Measurements from ENCODE around the gene LZTR1. TPM values are rescaled to one million over a fixed set of nuclear protein-coding genes. Genes with fewer than 3 reads are reported as not detected.

The LZTR1 gene
- 53.1 and 54.4 TPM in 2 replicates for total RNA-seq

DNA sequence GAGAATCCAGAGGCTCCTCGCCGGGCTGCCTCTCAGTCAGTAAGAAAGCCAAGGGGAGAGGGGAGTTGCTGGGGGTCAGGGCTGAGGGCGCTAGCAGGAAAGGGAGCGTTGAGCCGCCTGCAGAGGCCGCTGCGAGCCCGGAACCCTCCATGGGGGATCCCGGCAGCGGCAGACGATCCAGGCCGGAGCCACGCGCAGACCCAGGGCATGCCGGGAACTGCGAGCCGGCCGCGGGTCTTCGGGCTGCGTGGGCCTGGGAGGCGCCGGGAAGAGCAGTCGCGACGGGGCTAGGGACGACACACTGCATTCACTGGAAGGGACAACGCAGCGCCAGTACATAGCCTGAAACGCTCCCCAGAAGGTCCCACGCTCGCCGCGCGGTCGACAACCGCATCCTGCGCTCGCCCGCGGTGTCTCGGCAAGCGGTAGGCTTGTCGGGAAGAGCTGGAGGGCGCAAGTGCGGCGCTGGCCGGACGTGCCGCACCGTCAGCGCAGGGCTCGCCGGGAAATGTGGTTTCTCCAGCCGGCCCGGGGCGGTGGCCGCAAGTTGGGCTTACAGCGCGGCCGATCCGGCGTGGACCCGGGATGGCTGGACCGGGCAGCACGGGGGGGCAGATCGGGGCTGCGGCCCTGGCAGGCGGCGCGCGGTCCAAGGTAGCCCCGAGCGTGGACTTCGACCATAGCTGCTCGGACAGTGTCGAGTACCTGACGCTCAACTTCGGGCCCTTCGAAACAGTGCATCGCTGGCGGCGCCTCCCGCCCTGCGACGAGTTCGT, at the start of gene LZTR1:
TSS of gene LZTR1 (plus strand) at position 511 of the 776 bp plus-strand sequence. CDS start at position 586, 75 bp downstream.

DNA sequence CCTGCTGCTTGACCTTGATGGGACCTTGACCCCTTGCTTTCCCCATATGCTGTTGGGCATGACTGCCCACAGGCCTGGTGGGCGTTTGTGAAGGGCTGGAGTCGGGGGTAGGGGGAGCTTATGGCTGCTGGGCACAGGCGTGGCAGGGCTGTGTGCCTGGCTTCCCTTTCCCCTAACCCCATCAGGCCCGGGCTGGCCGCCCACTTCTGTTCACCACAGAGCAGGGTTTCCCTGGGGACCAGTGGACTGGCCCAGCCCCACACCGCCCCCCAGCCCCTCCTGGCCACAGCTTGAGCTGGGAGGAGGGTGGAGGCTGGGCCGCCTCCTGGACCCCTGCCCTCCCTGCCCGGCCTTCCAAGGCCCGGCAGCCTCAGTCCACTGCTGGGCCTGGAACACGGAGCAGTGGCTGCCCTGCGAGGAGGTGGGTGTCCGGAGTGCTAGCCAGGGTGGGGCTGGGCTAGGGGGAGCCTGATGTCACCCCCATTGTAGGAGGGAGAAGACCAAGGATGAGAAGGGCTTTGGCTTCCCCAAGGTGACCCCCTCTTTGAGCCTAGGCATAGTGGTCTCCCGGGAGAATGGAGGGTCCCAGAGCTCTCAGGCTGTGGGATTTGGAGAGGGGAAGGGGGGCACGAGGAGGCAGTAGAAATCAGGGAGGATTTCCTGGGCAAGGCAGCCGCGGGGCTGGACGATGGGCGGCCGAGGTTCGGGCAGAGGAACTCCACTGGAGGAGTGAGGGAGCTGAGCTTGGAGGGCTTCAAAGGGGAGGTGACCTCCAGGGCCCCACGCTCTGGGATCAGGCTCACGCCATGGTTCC, 15.0 kb upstream of the LZTR1 start, which contains the start of gene AIFM3:
TSS of gene AIFM3 (plus strand) at position 373 of the 814 bp plus-strand sequence. CDS start 690 bp downstream, outside the sequence.

DNA sequence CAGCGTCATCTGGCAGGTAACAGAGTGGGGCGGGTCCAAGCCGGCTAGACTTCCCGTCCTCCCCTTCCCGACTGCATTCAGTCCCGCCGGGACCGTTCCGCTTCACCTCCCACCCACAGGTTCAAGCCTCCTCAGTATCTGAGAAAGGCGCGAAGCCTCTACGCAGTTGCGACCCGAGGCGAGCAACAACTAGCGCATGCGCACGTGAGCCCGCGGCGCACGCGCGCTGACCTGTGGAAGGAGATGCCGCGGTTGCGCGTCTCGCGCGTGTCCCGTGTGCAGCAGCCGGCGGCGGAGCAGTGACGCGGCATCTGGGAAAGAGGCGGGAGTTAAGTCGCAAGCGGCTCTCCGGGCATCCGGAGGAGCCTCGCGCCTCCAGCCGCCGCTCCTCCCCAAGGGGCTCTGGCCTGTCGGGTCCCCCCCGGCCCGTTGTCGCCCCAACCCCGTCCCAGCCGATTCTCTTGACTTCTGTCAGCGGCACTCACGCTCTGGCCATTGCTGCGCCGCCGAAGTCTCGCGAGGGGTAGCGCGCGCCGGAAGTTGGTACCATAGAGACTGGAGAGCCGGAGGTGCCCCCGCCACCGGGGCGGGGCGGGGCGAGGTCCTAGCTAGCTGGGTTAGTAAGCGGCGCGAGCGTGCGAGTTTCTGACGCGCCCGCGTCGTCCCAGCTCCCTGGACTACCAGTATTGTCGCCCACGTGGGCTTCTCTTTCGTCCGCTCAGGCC, 19.7 kb downstream of the LZTR1 start, which contains the start of gene THAP7:
TSS of gene THAP7 (minus strand) at position 518 of the 725 bp plus-strand sequence. CDS start at position 311, 207 bp downstream.

DNA sequence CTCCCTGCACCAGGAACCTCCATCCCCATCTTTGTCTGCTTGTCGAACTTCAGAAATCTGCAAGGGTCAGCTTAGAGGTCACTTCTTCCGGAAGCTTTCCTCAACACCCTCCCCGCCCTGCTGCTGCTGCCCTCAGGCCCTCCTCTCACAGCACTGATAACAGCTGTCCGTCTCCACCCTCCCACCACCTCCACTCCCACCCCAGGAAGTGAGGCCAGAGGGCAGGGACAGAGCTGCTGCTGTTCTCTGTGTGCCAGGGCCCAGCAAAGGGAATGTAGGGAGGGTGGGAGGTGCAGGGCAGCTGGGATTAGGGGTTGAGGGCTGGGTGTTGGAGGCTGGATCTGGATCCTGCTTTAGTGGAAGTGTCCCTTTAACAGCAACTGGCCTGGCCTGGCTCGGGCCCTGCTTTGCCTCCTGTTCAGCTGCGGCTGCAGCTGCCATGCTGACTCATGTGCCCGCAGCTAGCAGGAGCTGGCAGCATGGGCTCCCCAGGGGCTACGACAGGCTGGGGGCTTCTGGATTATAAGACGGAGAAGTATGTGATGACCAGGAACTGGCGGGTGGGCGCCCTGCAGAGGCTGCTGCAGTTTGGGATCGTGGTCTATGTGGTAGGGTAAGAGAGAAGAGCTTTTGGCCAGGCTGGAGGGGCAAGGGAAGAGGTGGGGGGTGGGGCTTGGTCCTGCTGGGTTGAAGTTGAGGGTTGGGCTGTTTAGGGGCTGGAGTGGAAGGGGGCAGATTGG, 32.8 kb downstream of the LZTR1 start, which contains the start of gene P2RX6:
TSS of gene P2RX6 (plus strand) at position 440 of the 740 bp plus-strand sequence. CDS start at position 450, 10 bp downstream.

DNA sequence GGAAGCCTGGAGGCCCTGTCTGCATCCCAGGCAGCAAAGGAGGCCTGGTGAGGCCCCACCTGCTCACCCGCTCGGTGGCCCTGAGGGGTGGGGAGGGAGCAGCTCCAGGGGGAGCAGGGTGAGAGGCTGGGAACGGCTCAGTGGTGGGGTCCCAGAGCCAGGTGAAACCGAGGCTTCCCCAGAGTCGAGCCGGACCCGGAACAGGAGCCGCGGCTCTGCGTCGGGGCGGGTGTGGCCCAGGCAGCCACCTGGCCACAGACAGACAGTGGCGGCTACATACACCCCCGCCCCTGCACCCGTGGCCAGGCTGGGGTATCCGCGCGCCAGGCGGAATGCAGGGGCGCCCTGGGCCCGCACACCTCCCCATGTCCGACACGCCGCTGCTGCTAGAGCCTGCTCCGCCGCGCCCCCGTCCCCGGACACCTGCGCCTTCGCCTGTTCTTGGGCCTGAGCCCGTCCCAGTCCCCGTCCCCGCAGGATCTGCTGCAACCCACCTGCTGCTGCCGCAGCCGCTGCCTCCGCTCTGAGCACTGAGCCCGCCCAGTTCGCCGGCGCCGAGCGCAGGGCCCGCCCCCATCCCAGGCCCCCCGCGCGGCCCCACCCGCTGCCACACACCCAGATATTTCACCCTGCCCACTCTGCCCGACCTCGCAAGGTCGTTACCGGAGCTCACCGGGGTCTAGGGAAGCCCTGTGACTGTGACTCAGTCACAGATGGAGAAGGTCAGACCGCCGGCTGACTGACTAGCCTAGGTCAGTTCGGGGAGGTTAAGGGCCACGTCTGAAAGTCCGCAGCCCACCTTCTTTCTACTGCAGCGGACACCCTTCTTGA, 50.2 kb downstream of the LZTR1 start, which contains the start of gene SLC7A4:
TSS of gene SLC7A4 (minus strand) at position 525 of the 831 bp plus-strand sequence. CDS start 749 bp downstream, outside the sequence.

DNA sequence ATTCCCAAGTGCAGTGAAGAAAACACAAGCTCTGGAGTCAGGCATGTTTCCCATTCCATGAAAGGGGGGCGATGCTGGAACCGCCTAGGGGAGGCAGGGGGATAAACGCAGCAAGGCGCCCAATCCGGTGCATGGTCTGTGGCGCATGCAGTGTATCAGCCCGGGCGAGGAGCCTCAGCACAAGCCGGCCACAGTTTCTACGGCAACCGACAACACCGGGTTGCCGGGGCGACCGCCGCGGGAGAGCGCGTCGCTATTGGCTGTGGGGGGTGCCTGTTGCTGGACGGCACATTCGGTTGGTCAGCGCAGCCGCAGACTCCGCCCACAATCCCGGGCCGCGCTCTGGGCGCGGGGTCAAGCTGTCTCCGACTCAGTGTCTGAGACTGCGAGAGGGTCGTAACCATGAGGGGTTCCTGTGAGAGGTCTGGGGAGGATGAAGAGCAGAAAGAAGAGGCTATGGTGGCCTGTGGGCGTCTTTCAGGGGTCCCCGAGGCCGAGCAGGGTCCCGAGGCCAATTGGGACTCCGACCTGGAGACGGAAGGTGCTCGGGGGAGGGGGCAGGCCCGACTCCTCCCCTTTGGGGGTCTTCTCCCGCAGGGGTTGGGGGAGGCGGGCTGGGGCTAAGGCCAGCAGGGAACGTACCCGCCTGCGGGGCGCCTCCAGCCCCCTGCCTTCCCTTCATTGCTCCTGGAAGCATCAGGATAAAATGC, 63.6 kb downstream of the LZTR1 start, which contains the start of gene LRRC74B:
TSS of gene LRRC74B (plus strand) at position 362 of the 710 bp plus-strand sequence. CDS start at position 403, 41 bp downstream.

Other genes with a start within 250 kb of the LZTR1 start
- not detected in 2 replicates for gene SERPIND1, start 208.2 kb upstream of the LZTR1 start, total RNA-seq
- 37.5 and 42.0 TPM in 2 replicates for gene PI4KA, start 123.5 kb upstream of the LZTR1 start, total RNA-seq
- 7.9 and 8.4 TPM in 2 replicates for gene SNAP29, start 123.3 kb upstream of the LZTR1 start, total RNA-seq
- gene CRKL, start 64.9 kb upstream of the LZTR1 start, total RNA-seq: 50.4 and 61.5 TPM in 2 replicates
- 0.33 and 0.50 TPM in 2 replicates for gene AIFM3, start 15.0 kb upstream of the LZTR1 start, total RNA-seq
- gene THAP7, start 19.8 kb downstream of the LZTR1 start, total RNA-seq: 23.5 and 28.1 TPM in 2 replicates
- 0.44 and 2.5 TPM in 2 replicates for gene P2RX6, start 32.9 kb downstream of the LZTR1 start, total RNA-seq
- gene SLC7A4, start 50.3 kb downstream of the LZTR1 start, total RNA-seq: 0.12 and 0.22 TPM in 2 replicates
- under 0.01 TPM in 1 of 2 replicates, not detected in the other for gene LRRC74B, start 63.6 kb downstream of the LZTR1 start, total RNA-seq